Esophagus squamous epithelium (tissue), 4 donors: ENCODE measurements around the gene ZNF189.

Experiments used
- CTCF ChIP-seq, 6 experiments: fragments of 450-650 bp in 4 of 6; fragments of 200-600 bp in 2 of 6; sonication (generic) in 2 of 6; IDR thresholded peaks; one replicate each; pipeline ENCODE4 v1.5.1; 2016 to 2019; ENCODE audit warnings: antibody characterized with exemption in 6 of 6, mild to moderate bottlenecking in 4 of 6, moderate library complexity in 4 of 6
- POLR2A ChIP-seq, 4 donors: fragments of 450-650 bp; IDR thresholded peaks; one replicate each; pipeline ENCODE4 v1.6.1; 2017; ENCODE audit warnings: antibody characterized with exemption in 4 of 4, mild to moderate bottlenecking in 4 of 4, moderate library complexity in 3 of 4

- TF ChIP-seq CTCF (IDR thresholded peaks at IDR 0.05), result no peak
- TF ChIP-seq POLR2A (IDR thresholded peaks at IDR 0.05), result no peak
Measured at GRCh38 chr9:101415578-101415977, 16.9 kb downstream of the ZNF189 start.
